Panc1 (cell line): ENCODE measurements around the gene CREM. TPM values are rescaled to one million over a fixed set of nuclear protein-coding genes. Genes with fewer than 3 reads are reported as not detected.

Experiments used
- ATAC-seq: fragments of 200-7000 bp; cut with Tn5 transposase; 2 replicates; pipeline ENCODE4 v1.9.1; 2020; ENCODE audit warnings: mild to moderate bottlenecking, moderate library complexity
- BruUV-seq: library from RNA; stranded (reverse); fragments of 400-500 nt; replicated peaks from 2 replicates; lab custom pipeline; 2021; lab: Mats Ljungman, UMichigan
- CTCF ChIA-PET: fragments of 300-600 bp; sonication (Branson Sonifier 250); formaldehyde crosslinking; loops from one replicate; lab custom pipeline; 2022; ENCODE audit warnings: antibody characterized with exemption; lab: Charles Lee
- POLR2A ChIA-PET: fragments of 300-600 bp; sonication (Branson Sonifier 250); formaldehyde crosslinking; loops from one replicate; lab custom pipeline; 2022; ENCODE audit warnings: antibody characterized with exemption; lab: Charles Lee
- DNase-seq: peaks from one replicate; pipeline ENCODE4 v3.0.0-alpha.2; 2010; ENCODE audit warnings: low read depth, low spot score
- H3K27ac ChIP-seq: 2 replicates; pipeline ENCODE4 v1.5.1; 2011; ENCODE audit warnings: mild to moderate bottlenecking, low read length, inconsistent platforms
- H3K27me3 ChIP-seq: fragments of 200-500 bp; sonication (Bioruptor generic); 2 replicates; pipeline ENCODE4 v1.6.0; 2014; ENCODE audit warnings: low read length, inconsistent platforms; ENCODE audit not compliant: control insufficient read depth, insufficient read depth
- H3K36me3 ChIP-seq: fragments of 200-500 bp; sonication (Bioruptor generic); 2 replicates; pipeline ENCODE4 v1.5.1; 2014; ENCODE audit warnings: inconsistent platforms, mild to moderate bottlenecking, low read length, moderate library complexity; ENCODE audit not compliant: control insufficient read depth, insufficient read depth
- H3K4me1 ChIP-seq: 2 replicates; pipeline ENCODE4 v1.5.1; 2011; ENCODE audit warnings: inconsistent platforms, mild to moderate bottlenecking, low read length, moderate library complexity; ENCODE audit not compliant: control insufficient read depth, insufficient read depth
- H3K4me3 ChIP-seq, 2 experiments: 2 replicates each; pipeline ENCODE4 v1.5.1; 2011 to 2012; ENCODE audit warnings: low read depth in 2 of 2, low read length in 2 of 2, mild to moderate bottlenecking in 2 of 2, inconsistent platforms in 1 of 2, moderate library complexity in 1 of 2
- H3K9me3 ChIP-seq: fragments of 200-500 bp; sonication (Bioruptor generic); 2 replicates; pipeline ENCODE4 v1.5.1; 2014; ENCODE audit warnings: low read depth, mild to moderate bottlenecking, inconsistent platforms, low read length, moderate library complexity; ENCODE audit not compliant: control insufficient read depth, insufficient read depth
- POLR2AphosphoS5 ChIP-seq: IDR thresholded peaks from 2 replicates; pipeline ENCODE4 v1.6.1; 2012; ENCODE audit warnings: mild to moderate bottlenecking, low read depth, low read length, moderate library complexity
- SIN3A ChIP-seq: IDR thresholded peaks from 2 replicates; pipeline ENCODE4 v1.6.1; 2012; ENCODE audit warnings: low read depth, mild to moderate bottlenecking, low read length, moderate library complexity, borderline replicate concordance; ENCODE audit not compliant: insufficient read depth
- TCF7L2 ChIP-seq: IDR thresholded peaks from 2 replicates; pipeline ENCODE4 v1.6.1; 2011; ENCODE audit warnings: mild to moderate bottlenecking, low read depth, low read length, inconsistent platforms
- in situ Hi-C: cut with HindIII; loops from 2 replicates; pipeline ENCODE4 v1.10.0; 2016; ENCODE audit warnings: low sequenced_read_pairs, low pct_unique_long_range_greater_than_20kb
- intact Hi-C: fragments of 100-400 bp; cut with micrococcal nuclease; formaldehyde crosslinking; loops from one replicate; pipeline ENCODE4 v1.10.0; 2022; ENCODE audit not compliant: unreplicated experiment
- total RNA-seq: library from RNA; stranded (reverse); gene quantifications from one replicate; pipeline ENCODE4 v1.2.1, GENCODE V29; 2021; ENCODE audit not compliant: unreplicated experiment
- TF ChIP-seq, protein P1 (sequence below): fragments of 450-650 bp; IDR thresholded peaks from 2 replicates; pipeline ENCODE4 v1.5.1; 2017; ENCODE audit warnings: mild to moderate bottlenecking
- TF ChIP-seq, protein P2 (sequence below), 2 experiments: IDR thresholded peaks; 2 replicates each; pipeline ENCODE4 v1.6.1; 2011 to 2012; ENCODE audit warnings: low read depth in 2 of 2, control low read depth in 1 of 2, low read length in 1 of 2, mild to moderate bottlenecking in 1 of 2, moderate library complexity in 1 of 2; ENCODE audit not compliant: insufficient read depth in 1 of 2

Gene CREM
- total RNA-seq, 1 experiment from 2014 or later, result 13.7 TPM

DNA sequence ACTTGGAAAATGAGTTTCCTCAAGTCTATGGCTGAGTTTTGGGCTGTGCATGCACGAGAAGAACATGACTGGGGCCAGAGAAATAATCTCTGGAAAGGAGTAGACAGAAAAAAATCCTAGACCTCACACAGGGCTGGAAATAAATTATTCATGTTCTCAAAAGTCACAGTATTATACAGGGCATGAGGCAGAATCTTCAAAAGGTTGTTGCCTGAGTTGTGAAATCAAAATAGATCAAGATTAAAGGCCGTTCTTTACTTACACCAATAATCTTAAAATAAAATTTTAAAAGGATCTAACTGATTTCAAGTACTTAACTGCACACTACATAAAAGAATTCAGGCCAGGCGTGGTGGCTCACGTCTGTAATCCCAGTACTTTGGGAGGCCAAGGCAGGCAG is 14.1 kb upstream of the CREM start:
- Histone ChIP-seq H3K4me1 (no peaks in the 10 kb centered on the region), H3K9me3 (no peaks in the 10 kb centered on the region), H3K27me3 (no peaks in the 10 kb centered on the region), H3K27ac (no peak overlapping the region), H3K36me3 (no peaks in the 10 kb centered on the region), H3K4me3 (no peak overlapping the region)
- TF ChIP-seq, protein P1, sequence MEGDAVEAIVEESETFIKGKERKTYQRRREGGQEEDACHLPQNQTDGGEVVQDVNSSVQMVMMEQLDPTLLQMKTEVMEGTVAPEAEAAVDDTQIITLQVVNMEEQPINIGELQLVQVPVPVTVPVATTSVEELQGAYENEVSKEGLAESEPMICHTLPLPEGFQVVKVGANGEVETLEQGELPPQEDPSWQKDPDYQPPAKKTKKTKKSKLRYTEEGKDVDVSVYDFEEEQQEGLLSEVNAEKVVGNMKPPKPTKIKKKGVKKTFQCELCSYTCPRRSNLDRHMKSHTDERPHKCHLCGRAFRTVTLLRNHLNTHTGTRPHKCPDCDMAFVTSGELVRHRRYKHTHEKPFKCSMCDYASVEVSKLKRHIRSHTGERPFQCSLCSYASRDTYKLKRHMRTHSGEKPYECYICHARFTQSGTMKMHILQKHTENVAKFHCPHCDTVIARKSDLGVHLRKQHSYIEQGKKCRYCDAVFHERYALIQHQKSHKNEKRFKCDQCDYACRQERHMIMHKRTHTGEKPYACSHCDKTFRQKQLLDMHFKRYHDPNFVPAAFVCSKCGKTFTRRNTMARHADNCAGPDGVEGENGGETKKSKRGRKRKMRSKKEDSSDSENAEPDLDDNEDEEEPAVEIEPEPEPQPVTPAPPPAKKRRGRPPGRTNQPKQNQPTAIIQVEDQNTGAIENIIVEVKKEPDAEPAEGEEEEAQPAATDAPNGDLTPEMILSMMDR, result no peak
- TF ChIP-seq POLR2AphosphoS5 (no peak), TCF7L2 (no peak), SIN3A (no peak)
- TF ChIP-seq, protein P2, sequence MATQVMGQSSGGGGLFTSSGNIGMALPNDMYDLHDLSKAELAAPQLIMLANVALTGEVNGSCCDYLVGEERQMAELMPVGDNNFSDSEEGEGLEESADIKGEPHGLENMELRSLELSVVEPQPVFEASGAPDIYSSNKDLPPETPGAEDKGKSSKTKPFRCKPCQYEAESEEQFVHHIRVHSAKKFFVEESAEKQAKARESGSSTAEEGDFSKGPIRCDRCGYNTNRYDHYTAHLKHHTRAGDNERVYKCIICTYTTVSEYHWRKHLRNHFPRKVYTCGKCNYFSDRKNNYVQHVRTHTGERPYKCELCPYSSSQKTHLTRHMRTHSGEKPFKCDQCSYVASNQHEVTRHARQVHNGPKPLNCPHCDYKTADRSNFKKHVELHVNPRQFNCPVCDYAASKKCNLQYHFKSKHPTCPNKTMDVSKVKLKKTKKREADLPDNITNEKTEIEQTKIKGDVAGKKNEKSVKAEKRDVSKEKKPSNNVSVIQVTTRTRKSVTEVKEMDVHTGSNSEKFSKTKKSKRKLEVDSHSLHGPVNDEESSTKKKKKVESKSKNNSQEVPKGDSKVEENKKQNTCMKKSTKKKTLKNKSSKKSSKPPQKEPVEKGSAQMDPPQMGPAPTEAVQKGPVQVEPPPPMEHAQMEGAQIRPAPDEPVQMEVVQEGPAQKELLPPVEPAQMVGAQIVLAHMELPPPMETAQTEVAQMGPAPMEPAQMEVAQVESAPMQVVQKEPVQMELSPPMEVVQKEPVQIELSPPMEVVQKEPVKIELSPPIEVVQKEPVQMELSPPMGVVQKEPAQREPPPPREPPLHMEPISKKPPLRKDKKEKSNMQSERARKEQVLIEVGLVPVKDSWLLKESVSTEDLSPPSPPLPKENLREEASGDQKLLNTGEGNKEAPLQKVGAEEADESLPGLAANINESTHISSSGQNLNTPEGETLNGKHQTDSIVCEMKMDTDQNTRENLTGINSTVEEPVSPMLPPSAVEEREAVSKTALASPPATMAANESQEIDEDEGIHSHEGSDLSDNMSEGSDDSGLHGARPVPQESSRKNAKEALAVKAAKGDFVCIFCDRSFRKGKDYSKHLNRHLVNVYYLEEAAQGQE (IDR thresholded peaks at IDR 0.05; ENCODE audit: insufficient read depth in 1 of 2, low read depth in 2 of 2, low read length in 1 of 2), result no peak
- ATAC-seq, result no peak
- intact Hi-C loops (no loop called here), in situ Hi-C loops (no loop called here)
- ChIA-PET CTCF (no interaction called here), POLR2A (interaction anchor here (0.6 kb wide), 1 partner anchor 18 kb away, joined by 4 read pairs; no protein-coding TSS in a partner anchor)
- BruUV-seq, result no TSS peak
- no peak for DNase-seq

DNA sequence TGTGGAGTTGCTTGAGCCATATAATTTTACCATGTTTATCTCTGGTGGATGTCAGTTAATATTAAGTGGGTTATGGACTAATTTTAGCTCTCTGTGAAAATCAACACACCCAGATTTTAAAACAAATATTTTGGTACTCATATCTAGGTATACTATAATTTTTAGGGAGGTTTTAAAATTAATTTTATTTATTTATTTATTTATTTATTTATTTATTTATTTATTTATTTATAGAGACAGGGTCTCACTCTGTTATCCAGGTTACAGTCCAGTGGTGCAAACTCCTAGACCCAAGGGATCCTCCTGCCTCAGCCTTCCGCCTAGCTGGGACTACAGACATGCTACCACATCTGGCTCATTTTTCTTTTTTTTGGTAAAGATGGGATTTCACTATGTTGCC is 7.3 kb upstream of the CREM start:
- Histone ChIP-seq H3K9me3 (no peaks in the 10 kb centered on the region), H3K4me3 (no peak overlapping the region), H3K27me3 (no peaks in the 10 kb centered on the region), H3K36me3 (no peaks in the 10 kb centered on the region), H3K27ac (no peak overlapping the region), H3K4me1 (no peaks in the 10 kb centered on the region)
- TF ChIP-seq POLR2AphosphoS5, result no peak
- ATAC-seq (no peak), DNase-seq (no peak)
- intact Hi-C loops, result no loop called here
- ChIA-PET CTCF (interaction anchor here (0.6 to 1.8 kb wide), 2 partner anchors 98 to 100 kb away, joined by 6 read pairs; no protein-coding TSS in a partner anchor), POLR2A (no interaction called here)
- no TSS peak for BruUV-seq
- in situ Hi-C loops, result no loop called here

DNA sequence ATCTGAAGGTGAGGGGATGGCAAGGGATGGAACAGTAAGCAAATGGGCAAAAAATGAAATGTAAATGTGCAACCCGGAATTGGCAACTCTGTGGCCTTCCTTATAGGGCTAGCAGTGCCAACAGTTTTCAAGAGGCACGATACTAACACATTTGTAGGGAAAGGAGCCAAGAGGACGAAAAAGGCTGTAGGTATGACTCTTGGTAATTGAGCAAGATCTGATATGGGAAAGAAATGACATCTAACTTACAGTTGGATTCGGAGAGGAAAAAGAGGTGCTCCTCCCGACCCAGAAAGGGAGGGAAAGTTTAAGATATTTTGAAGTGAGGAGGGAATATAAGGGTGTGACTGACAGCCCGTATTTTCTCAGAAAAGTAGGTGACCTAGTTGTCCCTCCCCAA is 2.1 kb upstream of the CREM start:
- ChIA-PET CTCF (no interaction called here), POLR2A (no interaction called here)
- TF ChIP-seq, protein P2 (IDR thresholded peaks at IDR 0.05; ENCODE audit: insufficient read depth in 1 of 2, low read depth in 2 of 2, low read length in 1 of 2), result no peak
- TF ChIP-seq, protein P1, result no peak
- TF ChIP-seq TCF7L2 (no peak), SIN3A (no peak)
- intact Hi-C loops, result no loop called here
- no peak for DNase-seq
- ATAC-seq, result no peak
- no peaks in the 10 kb centered on the region for H3K27me3 ChIP-seq
- no peak overlapping the region for H3K4me3 ChIP-seq
- H3K27ac ChIP-seq, result no peak overlapping the region
- no TSS peak for BruUV-seq
- no peaks in the 10 kb centered on the region for H3K9me3 ChIP-seq
- in situ Hi-C loops, result no loop called here
- H3K4me1 ChIP-seq, result peaks cover 3% of the 10 kb centered on the region; the same call in 1 of the 2 replicates
- H3K36me3 ChIP-seq, result peaks cover 3% of the 10 kb centered on the region; the same call in 1 of the 2 replicates
